ENCODE measurements around the gene SLC12A3.
A peak's percentile ranks its signal among the peaks of the same experiment; 100 is the strongest.
"Not testable (repeated sequence)": the region's sequence is repeated elsewhere in the genome, so short reads cannot be mapped to it uniquely, and the experiment has no call there.

The SLC12A3 gene

DNA sequence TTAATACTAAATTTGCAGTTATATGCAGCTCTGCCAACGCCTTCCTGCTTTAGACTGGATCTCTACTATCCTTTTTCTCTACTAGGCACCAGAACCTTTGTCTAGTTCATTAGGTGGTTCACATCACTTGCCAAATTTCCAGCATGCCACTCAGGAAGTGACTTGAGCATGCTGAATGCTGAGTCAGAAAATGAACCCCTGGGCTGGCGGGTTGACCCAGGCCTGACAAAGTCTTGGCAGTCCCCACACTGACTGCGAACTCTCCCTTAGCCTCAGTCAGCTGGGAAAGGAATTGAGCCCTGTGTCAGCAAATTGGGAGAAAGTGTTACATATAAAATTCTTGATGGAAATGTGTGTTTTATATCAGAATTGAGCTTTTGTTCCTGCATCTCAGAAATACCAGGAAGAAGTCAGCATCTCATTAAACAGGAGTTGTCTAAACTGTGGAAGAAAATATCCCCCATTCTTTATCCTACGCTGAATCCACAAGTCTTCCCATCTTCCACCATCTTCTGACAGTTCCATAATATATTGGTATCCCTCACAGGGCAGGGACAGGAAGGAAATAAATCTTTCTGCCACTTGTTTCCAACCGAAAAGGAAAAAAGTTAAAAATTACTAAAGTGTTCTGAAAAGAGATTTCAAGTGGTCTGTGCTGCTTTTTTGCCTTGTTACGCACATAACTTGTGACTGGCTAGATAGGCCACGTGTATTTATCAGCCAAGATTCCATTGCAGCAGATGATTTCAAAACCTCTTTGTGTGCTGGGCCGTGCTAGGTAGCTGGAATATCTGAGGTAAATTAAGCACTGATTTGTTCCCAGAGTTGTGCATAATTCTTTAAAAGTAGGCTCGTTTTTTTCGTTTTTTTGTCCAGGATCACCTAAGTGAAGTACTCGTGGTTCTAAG is 16.7 kb upstream of the SLC12A3 start:
- DNase-seq: no peak

DNA sequence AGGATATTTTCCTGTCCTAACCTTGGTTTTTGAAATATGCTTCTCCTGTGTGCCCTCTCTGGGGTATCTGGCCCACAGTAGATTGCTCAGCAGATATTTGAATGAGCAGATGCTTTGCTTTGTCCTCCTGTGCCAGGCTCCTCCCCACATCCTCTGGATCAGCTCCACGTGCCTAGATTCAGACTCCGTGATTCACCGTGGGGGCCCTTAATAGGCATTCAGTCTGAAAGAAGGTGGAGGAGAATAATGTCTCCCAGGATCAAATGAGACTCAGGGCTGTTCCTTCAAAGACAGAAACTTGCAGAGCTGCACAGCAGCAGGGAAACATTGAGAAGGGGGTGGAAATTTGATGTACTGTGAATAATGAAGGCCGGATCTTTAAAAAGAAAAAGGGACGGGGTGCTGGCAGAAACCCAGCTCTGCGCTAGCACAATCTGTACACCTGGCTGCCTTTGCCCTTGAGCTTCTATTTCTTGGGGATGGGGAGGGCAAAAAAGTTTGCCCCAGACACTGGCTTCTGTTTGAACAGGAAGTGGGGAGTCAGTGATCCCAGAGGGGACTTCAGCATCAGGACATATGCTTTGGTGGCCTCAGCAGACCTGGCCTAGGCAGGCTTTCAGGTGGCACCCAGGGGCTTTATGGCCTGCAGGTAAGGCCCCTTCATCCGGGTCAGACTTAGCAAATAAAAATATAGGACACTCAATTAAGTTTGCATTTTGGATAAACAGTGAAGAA is 15.9 kb upstream of the SLC12A3 start:
- no peak for DNase-seq

DNA sequence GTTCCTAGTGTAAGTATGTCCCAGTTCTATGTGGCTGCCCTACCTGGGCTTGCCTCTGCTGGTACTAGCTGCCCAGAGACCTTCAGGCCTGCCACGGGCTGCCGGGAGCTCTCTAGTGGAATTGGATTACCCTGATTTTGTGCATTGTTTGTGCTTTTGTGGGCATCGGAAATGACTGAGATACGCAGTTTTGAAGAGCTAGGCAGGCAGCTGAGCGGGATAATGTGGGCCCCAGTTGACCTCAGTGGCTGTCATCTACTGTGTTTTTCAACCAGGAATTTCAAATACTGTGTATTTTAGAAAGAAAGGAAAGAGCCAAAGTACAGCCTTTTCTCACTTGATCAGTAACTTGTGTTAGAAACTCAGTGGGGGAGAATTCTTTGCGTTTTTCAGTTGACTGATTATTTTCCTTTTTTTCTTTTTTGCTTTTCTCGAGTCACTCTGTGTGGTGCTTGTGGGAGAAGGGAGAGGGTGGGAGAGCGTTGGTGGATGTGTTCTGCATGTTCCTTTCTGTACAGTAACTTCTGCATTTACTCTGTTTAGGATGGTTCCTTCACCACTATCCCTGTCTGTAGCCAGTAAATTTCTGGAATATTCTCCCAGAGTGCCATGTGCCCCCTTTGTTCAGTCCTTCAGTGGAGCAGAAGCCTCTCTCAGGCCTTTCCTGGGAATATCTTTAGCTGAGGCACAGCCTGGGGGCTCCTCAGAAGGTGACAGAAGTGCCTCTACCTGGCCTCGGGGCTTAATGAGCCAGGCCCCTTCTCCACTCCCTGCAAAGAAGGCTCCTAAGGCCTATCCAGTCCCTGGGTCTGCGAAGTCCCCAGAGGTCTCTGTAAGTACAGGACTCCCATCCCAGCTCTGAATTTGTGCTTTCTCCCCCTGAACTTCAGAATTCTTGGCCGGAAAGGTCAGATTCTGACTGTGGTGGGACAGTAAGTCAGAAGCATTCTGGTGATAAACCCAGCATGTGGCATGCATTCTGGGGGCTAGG is 15.0 kb upstream of the SLC12A3 start:
- no peak for DNase-seq

DNA sequence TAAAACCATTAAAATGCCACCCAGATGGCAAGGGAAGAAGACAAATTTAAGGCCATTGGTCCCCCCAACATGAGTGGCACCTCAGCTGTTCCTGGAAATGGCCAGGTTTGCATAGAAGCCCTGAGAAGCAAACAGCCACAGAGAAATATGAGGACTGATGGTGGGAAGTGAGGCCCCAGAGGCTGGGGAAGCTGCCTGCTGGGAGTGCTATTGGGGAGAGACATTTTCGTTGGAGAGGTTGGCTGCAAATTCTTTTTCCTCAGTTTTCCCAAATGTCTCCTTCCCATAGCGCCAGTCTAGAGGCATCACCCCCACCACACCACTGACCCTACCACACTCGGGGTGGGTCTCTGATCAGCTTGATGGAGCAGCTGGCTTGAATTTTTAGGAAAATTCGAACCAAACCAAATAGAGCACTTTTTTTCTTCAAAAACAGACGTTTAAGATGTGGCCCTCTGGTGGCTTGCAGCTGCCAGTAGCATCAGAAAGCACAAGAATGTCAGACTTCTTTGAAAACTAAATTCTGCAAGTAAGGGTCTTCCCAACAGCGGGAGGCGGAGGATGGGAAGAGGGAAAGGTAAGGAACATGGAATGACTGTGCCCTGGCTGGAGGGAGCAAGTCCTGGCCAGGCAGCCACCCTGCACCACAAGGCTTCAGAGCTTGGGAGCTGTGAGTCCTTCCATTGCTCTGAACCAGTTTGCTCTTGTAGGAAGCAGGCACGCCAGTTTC is 13.2 kb upstream of the SLC12A3 start:
- no peak for DNase-seq

DNA sequence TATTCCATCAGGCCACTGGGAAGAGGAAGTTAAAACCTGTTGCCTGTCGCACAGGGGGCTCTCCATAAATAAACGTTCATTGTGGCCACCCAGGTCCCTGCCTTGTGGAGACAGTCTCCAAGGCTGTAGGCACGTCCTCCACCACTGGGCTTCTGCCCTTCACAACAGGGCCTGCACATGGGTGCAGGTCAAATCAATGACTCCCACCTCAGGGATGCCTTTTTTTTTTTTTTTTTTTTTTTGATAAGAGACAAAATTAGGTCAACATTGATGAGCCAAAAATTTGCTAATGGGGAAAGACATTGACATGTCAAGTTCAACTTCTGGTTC is 12.6 kb upstream of the SLC12A3 start:
- DNase-seq: no peak

DNA sequence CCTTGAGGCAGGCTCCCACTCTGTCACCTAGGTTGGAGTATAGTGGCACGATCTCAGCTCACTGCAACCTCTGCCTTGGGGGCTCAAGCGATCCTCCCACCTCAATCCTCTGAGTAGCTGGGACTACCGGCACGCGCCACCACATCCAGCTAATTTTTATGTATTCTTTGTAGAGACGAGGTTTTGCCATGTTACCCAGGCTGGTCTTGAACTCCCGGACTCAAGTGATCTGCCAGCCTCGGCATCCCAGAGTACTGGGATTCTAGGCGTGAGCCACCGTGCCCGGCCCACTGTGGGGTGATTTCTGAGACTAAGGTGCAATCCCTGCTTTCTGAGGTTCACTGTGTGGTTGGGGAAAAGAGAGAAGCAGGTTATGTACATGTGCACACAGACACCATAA is 12.0 kb upstream of the SLC12A3 start:
- DNase-seq: no peak

DNA sequence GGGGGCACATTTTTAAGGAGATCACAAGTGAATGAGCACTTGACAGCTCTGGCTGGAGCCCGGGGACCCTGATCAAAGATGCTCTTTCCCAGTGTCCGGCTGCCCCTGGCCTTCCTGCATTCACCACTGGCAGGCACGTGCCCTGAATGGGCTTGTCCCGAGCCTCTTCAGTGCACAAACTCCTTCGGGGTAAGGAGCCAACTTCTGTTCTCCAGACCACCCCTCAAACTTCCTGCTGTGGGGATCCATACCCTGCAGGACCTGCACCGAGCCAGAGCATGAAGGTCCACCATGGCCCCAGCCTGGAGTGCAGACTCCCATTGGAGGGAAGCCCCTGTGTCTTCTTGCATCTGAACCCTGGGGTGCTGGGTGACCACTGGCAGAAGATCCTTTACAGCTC is 9.8 kb upstream of the SLC12A3 start:
- no peak for DNase-seq

DNA sequence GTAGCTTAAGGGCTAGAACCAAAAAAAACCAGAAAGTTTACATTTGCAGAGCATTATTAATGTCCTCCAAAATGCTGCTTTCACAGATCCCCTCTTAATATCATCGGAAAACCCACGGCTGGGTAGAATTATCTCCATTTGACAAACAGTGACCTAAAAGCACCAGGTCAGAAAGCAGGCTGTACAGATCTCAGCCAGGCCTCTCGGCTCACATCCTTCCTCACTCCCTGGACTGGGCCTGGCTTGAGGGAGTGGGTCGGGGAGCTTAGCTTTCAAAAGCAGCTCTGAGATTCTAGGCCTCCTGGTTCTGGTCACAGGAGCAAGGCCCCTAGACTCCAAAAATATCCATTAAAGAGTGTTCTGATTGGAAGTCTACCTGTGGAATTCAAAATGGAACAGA is 9.1 kb upstream of the SLC12A3 start:
- no peak for DNase-seq

DNA sequence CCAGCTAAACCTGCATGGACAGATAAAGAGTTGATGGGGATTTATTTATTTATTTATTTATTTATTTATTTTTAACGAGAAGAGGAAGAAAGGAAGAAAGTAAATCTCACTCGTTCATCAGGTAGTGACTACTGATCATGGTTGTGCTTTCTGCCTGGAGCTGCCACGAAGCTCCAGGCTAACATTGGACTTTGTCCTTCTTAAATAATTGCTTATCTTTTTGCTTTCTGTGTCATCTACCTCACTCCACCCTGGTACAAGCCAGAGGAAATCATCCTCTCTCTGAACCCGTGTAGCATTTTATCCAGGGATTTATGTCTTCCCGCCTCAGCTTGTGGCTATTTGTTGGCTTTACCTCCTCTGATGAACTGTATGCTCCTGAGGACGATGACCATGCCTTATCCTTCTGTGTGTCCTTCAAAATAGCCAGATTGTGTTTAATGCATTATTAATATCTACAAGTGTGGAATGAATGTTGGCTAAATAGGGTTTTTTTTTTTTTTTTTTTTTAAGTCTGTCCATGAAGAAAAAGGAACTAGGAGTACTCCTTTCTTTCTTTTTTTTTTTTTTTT is 8.0 kb upstream of the SLC12A3 start:
- no peak for DNase-seq

DNA sequence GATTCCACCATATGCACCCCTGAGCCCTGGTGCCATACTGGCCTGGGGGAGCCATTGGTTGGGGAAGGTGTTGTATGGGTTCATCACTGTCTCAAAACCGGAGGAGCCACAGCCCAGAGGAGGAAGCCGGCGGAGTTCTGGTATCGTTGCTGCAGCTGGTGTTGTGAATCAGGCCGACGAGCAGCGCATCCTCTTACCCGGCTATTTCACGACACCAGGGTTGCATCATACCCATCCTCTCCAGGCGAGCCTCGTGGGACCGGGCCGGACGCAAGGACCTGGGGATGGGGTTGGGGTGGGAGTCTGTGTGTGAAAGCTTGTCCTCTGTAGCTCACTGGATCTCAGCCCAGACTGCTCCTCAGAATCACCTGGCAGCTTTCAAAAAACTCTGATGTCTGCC is 6.6 kb upstream of the SLC12A3 start:
- no peak for DNase-seq

DNA sequence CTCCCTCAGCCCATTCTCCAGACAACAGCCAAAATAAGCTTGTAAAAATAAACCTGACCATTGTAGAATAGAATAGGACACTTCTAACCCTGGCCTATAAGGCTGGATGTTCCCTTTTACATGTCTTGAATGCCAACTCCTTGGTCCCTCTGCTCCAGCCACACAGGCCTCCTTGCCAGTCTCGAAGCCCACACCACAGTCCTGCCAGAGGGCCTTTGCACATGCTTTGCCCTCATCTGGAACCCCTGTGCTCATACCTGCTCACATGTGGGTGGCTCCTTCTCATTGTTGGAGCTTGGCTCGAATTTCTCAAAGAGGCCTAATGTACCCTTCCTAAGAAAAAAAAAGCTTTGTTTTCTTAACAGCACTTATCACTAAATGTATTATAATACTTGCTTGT is 5.4 kb upstream of the SLC12A3 start:
- no peak for DNase-seq

DNA sequence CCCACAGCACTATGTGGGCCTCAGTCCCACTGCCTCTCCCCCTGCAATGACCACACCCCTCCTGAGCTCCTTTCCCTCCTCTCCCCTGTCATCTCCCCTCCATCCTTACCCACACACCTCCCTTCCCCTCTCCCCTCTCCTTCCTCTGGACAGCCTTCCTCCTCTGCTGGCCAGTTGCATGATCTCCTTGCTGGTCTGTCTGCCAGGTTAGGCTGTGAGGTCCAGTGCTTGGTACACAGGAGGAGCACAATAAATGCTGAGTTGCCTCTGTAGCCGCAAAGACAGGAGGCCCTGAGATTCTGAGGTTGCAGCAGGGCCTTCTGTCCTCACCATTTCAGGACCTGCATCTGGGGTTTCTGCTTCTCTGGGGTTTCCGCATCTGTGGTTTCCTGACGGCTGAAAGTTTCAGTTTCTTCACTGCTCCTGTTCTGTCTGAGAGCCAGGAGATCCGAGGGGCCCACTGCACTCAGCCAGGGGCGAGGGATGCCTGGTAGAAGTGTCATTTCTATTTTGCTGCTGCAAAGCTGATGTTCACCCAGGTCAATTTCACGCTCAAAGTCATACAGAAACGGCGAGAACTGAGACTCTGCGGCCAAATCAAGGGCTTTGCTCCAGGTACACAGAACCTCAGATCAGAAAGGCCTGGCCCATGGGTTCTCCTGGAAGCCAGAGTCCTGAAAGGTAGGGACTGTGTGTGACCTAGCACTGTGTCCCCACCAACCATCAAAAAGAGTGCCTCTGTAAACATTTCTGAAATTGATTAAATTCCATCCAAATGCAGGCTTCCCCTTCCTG is 4.6 kb upstream of the SLC12A3 start:
- DNase-seq: peak; percentile 31 to 64

DNA sequence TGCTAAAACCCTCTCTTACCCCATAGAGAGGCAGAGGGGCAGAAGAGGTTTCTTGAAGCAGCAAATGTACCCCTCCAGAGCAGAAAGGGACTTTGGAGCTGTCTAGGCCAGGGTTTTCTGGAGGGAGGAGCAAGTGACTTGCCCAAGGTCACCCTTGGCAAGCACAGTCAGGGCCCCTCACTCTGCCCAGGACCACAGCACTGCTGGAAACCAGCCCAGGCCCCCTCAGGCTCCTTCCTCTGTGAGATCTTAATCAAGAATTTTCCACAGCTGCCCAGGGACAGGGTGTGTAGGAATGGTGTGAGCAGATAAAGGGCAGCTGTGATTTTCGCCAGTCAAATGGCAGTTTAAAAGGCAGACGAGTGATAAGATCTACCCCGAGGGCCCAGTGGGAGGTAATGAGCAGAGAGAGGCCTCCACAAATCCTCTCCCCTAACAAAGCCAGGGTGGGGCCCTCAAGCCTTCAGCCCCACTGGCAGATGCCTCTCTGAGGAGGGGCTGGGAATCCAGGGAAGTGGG is 3.9 kb upstream of the SLC12A3 start:
- DNase-seq: no peak

DNA sequence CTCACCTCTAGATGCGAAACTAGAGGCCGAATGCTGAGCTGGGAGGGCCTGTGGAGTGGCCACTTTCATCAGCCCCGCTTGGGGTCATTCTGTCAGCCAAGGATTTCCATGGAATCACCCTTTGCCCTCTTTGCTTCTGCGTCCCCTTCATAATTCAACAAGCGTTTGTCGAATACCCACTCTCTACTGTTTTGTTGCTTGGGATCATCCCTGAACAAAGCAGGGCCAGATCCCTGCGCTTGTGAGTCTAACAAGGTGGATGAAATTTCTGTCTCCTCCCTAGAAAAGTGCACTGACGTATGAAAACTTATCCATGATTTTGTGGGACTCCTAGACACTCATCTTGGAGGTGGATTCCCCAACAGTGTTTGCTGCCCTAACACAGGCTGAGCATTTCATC is 3.3 kb upstream of the SLC12A3 start:
- DNase-seq: no peak

DNA sequence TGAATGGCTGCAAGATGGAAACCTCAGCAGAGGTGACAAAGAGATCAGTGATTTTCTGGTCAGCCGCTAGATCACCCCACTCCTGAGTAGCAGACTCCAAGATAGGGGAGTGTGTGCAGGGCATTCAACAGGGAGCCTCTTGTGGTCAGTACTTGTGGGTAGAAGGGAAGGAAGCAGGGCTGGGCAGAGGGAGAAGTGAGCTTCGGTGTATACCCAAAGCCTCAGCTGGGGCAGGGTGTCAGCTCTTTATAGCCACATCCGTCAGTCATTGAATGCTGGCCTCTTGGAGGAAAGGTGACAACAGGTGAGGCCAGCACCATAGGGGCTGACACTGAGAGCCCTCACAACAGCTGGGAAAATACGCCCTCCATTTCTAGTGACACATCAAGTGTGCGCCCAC is 2.2 kb upstream of the SLC12A3 start:
- DNase-seq: no peak

DNA sequence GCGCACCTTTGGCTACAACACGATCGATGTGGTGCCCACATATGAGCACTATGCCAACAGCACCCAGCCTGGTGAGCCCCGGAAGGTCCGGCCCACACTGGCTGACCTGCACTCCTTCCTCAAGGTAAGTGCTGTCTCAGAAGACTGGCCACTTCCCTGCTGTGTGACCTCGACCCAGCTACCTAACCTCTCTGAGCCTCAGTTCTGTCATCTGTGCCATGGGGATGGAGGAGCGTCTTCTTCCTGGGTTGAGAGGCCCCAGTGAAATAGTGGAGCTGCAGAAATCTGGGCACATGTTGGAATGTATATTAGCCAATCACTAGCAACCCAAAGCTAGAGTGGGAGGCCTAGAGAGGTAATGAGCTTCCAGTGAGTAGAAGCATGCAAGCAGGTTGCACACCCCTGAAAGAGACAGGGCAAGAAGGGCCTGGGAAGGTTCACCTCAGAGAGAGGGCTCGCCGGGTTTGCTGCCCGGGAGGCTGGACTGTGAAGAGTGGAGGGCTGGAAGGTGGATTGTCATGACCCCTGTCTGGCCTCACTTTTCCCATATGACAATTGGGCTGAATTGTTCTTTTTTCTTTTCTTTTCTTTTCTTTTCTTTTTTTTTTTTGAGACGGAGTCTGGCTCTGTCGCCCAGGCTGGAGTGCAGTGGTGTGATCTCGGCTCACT is 521 bp downstream of the SLC12A3 start:
- DNase-seq: no peak

DNA sequence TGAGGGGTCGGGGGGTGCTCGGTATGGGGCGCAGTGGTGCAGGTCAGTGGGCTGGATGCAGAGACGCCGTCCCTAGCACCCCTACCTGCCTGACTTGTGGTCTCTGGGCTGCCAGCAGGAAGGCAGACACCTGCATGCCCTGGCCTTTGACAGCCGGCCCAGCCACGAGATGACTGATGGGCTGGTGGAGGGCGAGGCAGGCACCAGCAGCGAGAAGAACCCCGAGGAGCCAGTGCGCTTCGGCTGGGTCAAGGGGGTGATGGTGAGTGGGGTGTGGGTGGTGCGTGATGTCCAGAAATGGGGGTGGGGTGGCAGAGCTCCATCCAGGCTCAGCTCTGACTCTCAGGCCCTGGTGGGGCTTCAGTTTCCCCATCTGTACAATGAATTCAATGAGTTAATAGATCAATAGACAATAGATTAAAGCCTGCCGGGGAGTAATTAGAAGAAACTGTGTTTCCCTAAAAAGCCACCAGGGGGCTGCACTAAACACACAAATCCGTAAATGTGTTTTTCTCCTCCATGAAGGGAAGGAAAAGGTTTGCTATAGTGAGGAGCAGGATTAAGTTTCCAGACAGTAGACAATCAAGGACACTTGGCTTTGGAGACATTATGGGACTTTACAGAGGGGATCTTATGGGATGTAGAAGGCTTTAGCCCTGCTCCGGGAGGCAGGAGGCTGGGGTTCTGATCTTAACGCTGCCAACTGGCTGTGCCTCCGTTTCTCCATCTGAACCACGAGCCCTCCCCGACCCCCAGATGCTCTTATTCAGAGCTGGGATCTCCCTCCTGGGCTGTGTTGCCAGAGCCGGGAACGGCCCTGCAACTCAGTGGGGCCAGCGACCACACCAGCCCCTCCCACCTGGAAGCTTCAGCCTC is 2.2 kb downstream of the SLC12A3 start:
- DNase-seq: peak; percentile 30 to 36

DNA sequence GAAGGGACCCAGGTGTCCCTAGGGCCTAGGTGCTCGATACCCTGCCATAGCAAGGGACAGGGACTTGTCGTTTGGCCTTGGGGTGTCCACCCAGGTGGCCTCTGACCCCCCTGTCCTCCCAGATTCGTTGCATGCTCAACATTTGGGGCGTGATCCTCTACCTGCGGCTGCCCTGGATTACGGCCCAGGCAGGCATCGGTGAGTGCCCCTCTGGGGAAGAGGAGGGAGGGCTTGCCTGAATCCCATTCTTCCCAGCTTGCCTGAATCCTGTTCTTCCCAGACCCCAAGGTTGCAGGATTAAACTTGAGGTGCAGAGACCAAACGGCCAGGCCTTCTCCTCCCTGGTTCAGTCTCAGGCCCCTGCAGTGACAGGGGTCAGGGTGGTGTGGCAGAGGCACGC is 3.2 kb downstream of the SLC12A3 start:
- DNase-seq: no peak

DNA sequence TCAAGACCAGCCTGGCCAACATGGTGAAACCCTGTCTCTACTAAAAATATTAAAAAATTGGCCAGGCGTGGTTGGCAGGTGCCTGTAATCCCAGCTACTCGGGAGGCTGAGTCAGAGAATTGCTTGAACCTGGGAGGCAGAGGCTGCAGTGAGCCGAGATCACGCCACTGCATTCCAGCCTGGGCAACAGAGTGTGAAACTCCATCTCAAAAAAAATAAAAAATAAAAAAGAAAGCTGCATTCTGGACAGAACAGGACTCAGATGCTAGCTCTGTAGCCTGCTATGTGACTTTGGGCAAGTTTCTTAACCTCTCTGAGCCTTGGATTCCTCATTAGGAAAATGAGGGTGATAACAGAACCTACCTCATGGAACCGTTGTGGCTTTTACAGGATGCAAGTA is 3.8 kb downstream of the SLC12A3 start:
- not testable (repeated sequence) for DNase-seq

All from stimulated activated CD4-positive, alpha-beta T cell treated with anti-CD3 and anti-CD28 coated beads, Interleukin-2, amount 100 ng/mL, for 24 hours (primary cell).